Measurements from ENCODE around the gene EIF4EBP2. TPM values are rescaled to one million over a fixed set of nuclear protein-coding genes. Genes with fewer than 3 reads are reported as not detected.

EIF4EBP2 gene
- total RNA-seq, 1 experiment from 2014 or later = 91.9 TPM

DNA sequence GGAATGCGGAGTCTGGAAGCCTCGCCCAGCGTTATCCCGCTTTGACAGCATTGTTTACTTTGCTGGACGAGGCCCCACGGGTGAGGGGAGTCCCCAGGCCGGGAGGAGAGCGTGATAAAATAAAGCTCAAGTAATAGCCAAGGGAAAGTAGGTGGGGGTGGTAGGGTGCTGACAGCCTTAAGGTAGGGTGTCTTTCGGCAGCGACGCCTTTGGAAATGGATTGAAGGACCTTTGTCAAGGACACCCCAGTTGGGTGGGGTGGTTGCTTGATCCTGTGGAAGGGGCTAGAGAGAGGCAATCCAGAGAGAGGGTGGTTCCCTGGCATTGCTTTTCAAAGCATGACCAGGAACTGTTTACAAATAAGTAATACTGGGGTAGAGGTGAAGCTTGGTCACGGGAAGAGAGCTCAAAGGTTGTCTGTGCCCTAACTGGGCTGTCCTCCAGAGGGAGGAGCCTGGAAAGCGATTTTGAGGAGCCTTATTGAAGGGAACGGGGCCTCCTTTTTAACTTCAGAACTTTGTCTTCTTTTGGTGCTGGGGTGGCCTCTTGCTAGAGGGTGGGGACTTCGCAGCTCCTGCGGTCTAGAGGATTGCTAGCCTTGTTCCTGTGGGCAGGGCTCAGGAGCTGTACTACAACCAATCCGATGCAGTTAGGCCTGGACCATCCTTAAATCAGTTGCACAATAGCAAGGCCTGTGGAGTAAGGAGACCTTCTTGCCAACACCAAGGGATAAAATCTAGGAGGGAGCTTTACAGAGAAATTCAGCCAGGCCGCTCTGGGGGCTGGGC is 1.3 kb downstream of the EIF4EBP2 start:
- CTCF ChIA-PET = no interaction called here

DNA sequence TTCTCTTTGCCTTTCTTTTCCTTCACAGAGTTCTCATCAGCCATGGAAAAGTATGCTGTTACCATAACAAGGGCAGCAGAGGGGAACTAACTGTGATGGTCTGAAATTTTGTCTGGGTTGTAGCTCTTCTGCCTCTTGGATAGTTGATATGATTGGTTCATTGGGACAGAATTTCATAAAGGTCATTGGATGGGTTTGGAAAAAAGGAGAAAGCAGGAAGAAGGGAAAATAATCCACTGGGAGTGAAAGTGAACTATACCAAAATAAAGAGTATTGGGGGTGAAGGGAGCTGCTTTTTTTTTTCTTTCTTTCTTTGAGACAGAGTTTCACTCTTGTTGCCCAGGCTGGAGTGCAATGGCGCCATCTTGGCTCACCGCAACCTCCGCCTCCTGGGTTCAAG is 5.8 kb downstream of the EIF4EBP2 start:
- Histone ChIP-seq H3K27ac (ENCODE audit: low read depth, low read length, poor library complexity, severe bottlenecking) (no peak overlapping the region), H3K27me3 (replicated peaks; ENCODE audit: insufficient read depth, low read depth, low read length, poor library complexity) (no peaks in the 10 kb centered on the region), H3K36me3 (ENCODE audit: insufficient read depth, low read length, poor library complexity, severe bottlenecking) (peaks cover 13% of the 10 kb centered on the region), H3K4me3 (ENCODE audit: low read depth, low read length, poor library complexity, severe bottlenecking) (no peak overlapping the region), H3K4me1 (ENCODE audit: insufficient read depth, low read length, poor library complexity, severe bottlenecking) (peaks cover 7% of the 10 kb centered on the region), H3K9me3 (ENCODE audit: low read depth, low read length, poor library complexity, severe bottlenecking) (no peaks in the 10 kb centered on the region)
- CTCF ChIA-PET = no interaction called here
- no TSS peak for BruUV-seq (replicated peaks)
- intact Hi-C loops (cut with micrococcal nuclease; ENCODE audit: unreplicated experiment) = no loop called here
- TF ChIP-seq, protein P1, sequence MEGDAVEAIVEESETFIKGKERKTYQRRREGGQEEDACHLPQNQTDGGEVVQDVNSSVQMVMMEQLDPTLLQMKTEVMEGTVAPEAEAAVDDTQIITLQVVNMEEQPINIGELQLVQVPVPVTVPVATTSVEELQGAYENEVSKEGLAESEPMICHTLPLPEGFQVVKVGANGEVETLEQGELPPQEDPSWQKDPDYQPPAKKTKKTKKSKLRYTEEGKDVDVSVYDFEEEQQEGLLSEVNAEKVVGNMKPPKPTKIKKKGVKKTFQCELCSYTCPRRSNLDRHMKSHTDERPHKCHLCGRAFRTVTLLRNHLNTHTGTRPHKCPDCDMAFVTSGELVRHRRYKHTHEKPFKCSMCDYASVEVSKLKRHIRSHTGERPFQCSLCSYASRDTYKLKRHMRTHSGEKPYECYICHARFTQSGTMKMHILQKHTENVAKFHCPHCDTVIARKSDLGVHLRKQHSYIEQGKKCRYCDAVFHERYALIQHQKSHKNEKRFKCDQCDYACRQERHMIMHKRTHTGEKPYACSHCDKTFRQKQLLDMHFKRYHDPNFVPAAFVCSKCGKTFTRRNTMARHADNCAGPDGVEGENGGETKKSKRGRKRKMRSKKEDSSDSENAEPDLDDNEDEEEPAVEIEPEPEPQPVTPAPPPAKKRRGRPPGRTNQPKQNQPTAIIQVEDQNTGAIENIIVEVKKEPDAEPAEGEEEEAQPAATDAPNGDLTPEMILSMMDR (conservative IDR thresholded peaks at IDR 0.05; ENCODE audit: low read depth, low read length) = no peak
- no peak for TF ChIP-seq EZH2 (IDR thresholded peaks at IDR 0.05; ENCODE audit: borderline replicate concordance, low read depth, low read length, poor library complexity, severe bottlenecking)
- DNase-seq (ENCODE audit: low spot score) = no peak
- POLR2A ChIA-PET (ENCODE audit: low non-redundant PET) = no interaction called here

More for the DNA sequence above, 1.3 kb downstream of the EIF4EBP2 start:
- POLR2A ChIA-PET (ENCODE audit: low non-redundant PET) = interaction anchor here (0.5 kb wide), 1 partner anchor 234 kb away, joined by 3 read pairs; no protein-coding TSS in a partner anchor
- H3K27ac ChIP-seq (ENCODE audit: low read depth, low read length, poor library complexity, severe bottlenecking) = peak overlapping the region; percentile 96
- TF ChIP-seq, protein P1 (conservative IDR thresholded peaks at IDR 0.05; ENCODE audit: low read depth, low read length) = no peak
- TF ChIP-seq EZH2 (IDR thresholded peaks at IDR 0.05; ENCODE audit: borderline replicate concordance, low read depth, low read length, poor library complexity, severe bottlenecking) = no peak
- BruUV-seq (replicated peaks) = TSS peak; percentile 49
- no peaks in the 10 kb centered on the region for H3K27me3 ChIP-seq (replicated peaks; ENCODE audit: insufficient read depth, low read depth, low read length, poor library complexity)
- no peaks in the 10 kb centered on the region for H3K9me3 ChIP-seq (ENCODE audit: low read depth, low read length, poor library complexity, severe bottlenecking)
- peak; percentile 89 for DNase-seq (ENCODE audit: low spot score)
- H3K4me3 ChIP-seq (ENCODE audit: low read depth, low read length, poor library complexity, severe bottlenecking) = peak overlapping the region; percentile 97
- intact Hi-C loops (cut with micrococcal nuclease; ENCODE audit: unreplicated experiment) = no loop called here
- H3K4me1 ChIP-seq (ENCODE audit: insufficient read depth, low read length, poor library complexity, severe bottlenecking) = peaks cover 12% of the 10 kb centered on the region
- no peaks in the 10 kb centered on the region for H3K36me3 ChIP-seq (ENCODE audit: insufficient read depth, low read length, poor library complexity, severe bottlenecking)

DNA sequence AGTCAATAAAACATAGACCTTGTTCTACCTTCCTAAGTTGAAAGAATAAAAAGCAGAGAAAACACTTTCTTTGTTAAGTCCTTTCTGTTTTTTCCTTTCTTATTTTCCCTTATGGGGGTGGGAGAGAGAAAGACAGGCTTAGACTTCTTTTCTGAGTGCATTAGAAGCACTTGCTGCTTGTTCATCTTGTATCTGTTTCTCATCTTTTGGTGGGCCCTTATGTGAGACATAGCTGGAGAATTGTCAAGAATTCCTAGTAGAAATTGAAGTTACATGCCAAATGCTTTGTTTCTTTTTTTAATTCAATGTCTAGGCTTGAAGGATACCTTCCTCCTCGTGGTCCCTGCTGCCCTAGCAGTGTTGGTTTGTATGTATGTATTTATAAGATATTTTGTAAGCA is 6.7 kb downstream of the EIF4EBP2 start:
- CTCF ChIA-PET = no interaction called here
- POLR2A ChIA-PET (ENCODE audit: low non-redundant PET) = no interaction called here
- intact Hi-C loops (cut with micrococcal nuclease; ENCODE audit: unreplicated experiment) = no loop called here

More for the DNA sequence above, 6.7 kb downstream of the EIF4EBP2 start:
- no peak for DNase-seq (ENCODE audit: low spot score)
- H3K27me3 ChIP-seq (replicated peaks; ENCODE audit: insufficient read depth, low read depth, low read length, poor library complexity) = no peaks in the 10 kb centered on the region
- H3K27ac ChIP-seq (ENCODE audit: low read depth, low read length, poor library complexity, severe bottlenecking) = no peak overlapping the region
- H3K4me1 ChIP-seq (ENCODE audit: insufficient read depth, low read length, poor library complexity, severe bottlenecking) = peaks cover 7% of the 10 kb centered on the region
- no peak for TF ChIP-seq EZH2 (IDR thresholded peaks at IDR 0.05; ENCODE audit: borderline replicate concordance, low read depth, low read length, poor library complexity, severe bottlenecking)
- TF ChIP-seq, protein P1 (conservative IDR thresholded peaks at IDR 0.05; ENCODE audit: low read depth, low read length) = no peak
- H3K36me3 ChIP-seq (ENCODE audit: insufficient read depth, low read length, poor library complexity, severe bottlenecking) = peaks cover 13% of the 10 kb centered on the region
- H3K4me3 ChIP-seq (ENCODE audit: low read depth, low read length, poor library complexity, severe bottlenecking) = no peak overlapping the region
- no peaks in the 10 kb centered on the region for H3K9me3 ChIP-seq (ENCODE audit: low read depth, low read length, poor library complexity, severe bottlenecking)
- no TSS peak for BruUV-seq (replicated peaks)

Data from A673 (cell line).